CD4-positive, alpha-beta T cell treated with Interleukin-17A for 1 hour (primary cell): ENCODE results near the gene ZNF106.

Experiments
- DNase-seq: peaks from one replicate; pipeline ENCODE4 v3.0.0-alpha.2; 2020

Gene ZNF106

DNA sequence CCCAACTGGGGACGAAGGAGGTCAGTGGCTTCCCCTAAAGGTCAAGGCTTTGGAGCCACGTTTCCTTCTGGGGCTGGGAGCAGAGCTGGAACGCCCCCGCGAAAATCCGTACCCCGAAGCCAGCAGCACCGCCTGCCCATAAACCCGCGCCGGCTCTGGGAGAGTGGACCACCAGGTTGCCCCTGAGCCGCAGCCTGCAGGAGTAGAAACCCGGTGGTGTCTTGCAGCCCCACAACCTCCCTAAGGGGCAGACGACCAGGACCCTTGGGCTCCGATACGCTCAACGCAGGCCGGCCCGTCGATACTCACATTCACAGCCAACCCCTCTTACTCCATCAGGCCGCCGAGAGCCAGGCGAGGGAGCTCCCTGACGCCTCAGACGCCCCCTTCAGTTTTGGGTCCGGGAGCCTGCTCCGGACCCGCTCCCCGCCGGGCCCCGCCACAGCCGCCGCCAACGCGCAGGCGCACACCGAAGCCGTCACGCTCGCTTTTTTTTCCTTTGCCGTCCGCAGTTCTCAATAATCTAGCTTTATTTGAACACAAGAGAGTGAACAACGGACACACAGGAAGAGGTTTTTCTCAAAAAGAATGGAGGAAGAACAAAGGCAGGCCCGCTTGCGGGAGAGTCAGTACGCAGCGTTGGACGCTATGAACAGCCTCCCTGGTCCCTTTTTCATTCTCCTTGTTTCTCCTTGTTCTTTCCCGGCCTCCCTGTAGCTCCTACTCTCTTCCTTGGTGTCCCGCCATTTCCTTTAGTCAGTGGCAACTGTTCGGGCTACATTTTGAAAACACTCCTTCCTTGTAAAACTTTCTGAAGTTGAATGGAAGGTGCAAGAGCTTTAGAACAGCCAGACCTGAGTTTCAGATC, at the start of gene ZNF106:
Gene ZNF106 (minus strand): TSS at position 471 of the 868 bp plus-strand sequence. CDS start 18,852 bp downstream, outside the sequence.
- peak; percentile 94 for DNase-seq

- DNase-seq = no peak
These were observed 42.3 kb upstream of the ZNF106 start for GRCh38 chr15:42533246-42533645.

GRCh38 chr15:42528970-42529369, 38.0 kb upstream of the ZNF106 start:
- DNase-seq = no peak

DNA sequence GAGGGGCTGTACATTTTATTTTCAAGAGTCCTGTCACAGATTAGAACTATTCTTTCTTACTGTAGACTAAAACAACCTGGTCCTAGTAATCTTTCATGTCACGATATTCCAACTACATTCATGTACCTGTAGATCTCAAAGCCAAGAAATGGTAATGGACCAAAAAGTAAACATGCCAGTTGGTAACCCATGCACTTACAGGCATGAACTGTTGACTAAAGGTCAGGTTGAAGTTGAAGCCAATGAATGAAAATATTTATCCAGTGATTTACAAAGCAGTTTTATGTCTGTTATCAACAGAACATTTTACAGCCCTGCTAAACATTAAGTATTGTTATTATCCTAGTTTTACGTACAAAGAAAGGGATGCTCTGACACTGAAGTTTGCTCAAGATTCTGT, 32.4 kb upstream of the ZNF106 start:
- DNase-seq = no peak

- no peak for DNase-seq
These were observed 20.1 kb upstream of the ZNF106 start for GRCh38 chr15:42511007-42511391.

DNA sequence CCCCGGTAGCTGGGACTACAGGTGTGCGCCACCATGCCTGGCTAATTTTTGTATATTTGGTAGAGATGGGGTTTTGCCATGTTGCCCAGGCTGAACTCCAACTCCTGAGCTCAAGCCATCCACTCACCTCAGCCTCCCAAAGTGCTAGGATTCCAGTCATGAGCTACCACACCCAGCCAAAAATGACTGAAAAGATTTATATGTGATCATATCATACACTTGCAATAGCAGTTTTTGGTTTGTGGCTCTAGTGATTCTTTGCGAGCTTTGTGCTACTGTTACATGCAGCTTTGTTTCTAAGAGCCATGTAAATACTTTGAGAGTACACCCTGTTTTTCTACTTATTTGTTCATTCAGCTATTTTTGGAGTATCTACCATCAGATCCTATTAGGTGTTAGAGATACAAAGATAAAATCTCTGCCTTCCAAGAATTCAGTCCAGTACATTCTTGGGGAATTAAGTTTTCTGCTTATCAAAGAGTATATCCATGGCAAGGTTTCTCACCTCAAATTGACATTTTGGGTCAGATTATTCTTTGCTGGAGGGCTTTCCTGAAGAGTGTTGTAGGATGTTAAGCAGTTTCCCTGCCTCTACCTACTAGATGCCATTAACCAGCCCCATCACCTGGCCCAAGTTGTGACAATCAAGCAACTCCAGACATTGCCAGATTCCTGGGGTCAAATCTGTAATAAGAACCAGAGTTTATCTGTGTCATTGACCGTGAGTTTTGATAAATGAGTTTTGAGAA, 19.5 kb upstream of the ZNF106 start:
- DNase-seq = no peak

DNA sequence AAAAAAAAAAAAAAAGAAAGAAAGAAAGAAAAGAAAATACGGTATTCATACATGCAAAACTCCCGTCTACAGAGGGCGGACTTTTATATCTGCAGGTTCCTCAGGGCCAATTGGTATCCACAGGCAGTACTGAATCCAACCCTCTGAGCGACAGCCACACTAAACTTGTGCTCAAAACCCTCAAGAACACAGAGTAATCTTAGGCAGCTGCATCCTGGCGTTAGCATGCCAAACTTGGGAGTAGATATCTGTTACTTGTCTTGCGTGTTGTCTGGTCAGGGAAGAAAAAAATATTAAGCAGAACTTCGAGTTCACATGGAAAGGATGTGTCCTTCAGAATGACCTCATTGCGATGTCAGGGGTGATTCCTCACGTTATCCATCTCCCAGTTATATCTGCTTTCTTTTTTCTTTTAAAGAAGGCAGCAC, 17.3 kb upstream of the ZNF106 start:
- DNase-seq = no peak

- DNase-seq = no peak
These were observed 16.6 kb upstream of the ZNF106 start for GRCh38 chr15:42507514-42507913.

DNA sequence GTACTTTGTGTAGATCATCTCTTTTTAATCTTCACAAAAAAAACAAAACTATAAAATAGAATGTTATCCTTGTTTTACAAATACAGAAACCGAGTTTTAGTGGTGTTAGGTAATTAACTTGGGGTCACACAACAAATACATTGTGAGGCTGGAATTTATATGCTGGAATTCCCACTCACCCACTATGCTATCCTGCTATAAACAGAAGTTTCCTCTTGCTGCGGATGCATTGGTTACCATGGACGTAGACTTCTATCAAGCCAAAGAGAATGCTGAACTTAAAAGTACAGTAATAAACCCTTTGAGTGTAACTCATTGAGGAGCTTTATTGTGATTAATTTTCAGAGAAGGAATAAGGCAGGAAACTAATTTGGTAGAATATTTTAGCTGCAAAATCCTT, 13.7 kb upstream of the ZNF106 start:
- DNase-seq = no peak

- DNase-seq = no peak
These were observed 12.9 kb upstream of the ZNF106 start for GRCh38 chr15:42503825-42504224.

- DNase-seq = no peak
These were observed 11.5 kb upstream of the ZNF106 start for GRCh38 chr15:42502477-42502876.

DNA sequence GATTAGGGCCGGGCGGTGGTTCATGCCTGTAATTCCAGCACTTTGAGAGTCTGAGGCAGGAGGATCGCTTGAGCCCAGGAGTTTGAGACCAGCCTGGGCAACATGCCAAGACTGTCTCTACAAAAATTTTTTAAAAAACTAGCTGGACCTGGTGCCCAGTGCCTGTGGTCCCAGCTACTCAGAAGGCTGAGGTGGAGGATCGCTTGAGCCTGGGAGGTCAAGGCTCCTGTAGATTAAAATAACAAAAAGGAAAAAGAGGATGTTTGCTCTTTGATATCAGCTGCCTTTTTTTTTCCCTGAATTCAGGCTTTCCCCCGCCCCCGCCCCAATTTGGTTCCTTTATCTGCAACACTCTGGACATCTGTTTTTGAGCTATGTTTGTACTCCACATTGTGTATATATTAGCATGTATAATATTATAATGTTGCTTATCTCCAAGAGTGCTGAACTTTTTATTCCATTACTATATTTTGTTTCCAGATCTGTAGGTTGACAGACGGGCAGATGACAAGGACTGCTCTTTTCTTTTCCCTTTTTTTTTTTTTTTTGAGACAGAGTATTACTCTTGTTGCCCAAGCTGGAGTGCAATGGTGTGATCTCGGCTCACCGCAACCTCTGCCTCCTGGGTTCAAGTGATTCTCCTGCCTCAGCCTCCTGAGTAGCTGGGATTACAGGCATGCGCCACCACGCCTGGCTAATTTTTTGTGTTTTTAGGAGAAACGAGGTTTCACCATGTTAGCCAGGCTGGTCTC, 9.1 kb upstream of the ZNF106 start:
- no peak for DNase-seq

GRCh38 chr15:42498212-42499068, 7.5 kb upstream of the ZNF106 start:
- no peak for DNase-seq

DNA sequence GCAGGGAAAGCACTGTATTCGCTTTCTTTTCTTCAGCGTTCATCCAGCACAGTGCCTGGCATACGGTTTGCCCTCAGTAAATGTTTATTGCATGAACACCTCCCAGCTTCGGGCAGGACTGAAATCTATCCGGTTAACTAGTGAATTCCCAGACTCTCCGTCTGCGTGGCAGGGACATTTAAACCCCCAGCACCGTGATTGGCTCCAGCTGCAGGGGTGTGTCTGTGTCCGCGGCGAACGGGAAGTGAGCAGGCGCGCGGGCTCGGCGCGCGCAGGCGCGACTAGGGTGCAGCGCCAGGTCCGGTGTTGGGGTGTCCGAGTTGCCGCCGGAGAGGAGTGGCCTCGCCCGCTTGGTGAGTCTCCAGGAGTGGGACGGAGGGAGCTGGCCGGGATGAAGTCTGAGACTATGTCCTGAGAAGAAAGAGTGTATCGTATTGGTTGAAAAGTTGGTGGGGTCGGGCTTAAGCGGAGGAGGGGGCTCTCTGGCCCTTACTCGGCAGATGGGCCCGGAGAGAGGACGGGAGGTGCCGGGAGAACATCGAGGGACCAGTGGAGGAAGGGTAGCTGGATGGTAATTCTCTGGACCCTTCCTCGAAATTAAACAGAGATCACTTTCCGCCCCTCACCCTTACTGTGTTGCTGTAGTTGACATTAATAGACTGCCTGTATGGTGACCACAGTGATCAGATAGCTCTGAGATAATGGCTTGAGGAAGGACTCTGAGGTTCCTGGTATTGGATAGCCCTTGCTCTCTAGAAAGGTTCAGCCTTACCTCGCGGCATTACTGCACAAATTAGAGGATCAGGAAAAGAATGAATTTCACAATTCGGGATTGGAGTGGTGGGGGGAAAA, 4.6 kb upstream of the ZNF106 start, which contains the start of gene SNAP23:
Gene SNAP23 (plus strand): TSS at position 274 of the 852 bp plus-strand sequence. CDS start 16,213 bp downstream, outside the sequence.
- peak; percentile 87 for DNase-seq

- peak; percentile 48 for DNase-seq
These were observed 4.0 kb upstream of the ZNF106 start for GRCh38 chr15:42494998-42495360.

DNA sequence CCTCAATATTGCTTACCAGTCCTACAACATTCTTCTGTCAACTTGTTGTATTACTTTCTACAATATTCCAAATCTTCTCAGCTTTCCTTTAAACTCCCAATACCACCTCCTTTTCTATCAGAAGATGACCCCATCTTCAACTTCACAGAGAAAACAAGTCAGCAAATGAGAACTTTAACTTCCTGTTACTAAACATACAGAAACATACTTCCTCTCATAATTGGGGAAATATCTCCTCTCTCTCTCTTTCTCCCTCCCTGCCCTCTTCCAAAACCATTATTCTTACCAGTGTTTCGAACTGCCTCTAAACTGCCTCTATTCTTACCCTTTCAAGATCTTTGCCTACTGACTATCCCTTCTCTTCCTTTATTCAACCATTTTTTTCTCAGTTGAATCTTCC, 2.7 kb upstream of the ZNF106 start:
- no peak for DNase-seq

GRCh38 chr15:42491539-42492225, 741 bp upstream of the ZNF106 start:
- no peak for DNase-seq

- peak; percentile 25 for DNase-seq
These were observed 660 bp downstream of the ZNF106 start for GRCh38 chr15:42490291-42490670.

GRCh38 chr15:42483677-42484076, 7.3 kb downstream of the ZNF106 start:
- DNase-seq = no peak

GRCh38 chr15:42482701-42483100, 8.2 kb downstream of the ZNF106 start:
- no peak for DNase-seq

DNA sequence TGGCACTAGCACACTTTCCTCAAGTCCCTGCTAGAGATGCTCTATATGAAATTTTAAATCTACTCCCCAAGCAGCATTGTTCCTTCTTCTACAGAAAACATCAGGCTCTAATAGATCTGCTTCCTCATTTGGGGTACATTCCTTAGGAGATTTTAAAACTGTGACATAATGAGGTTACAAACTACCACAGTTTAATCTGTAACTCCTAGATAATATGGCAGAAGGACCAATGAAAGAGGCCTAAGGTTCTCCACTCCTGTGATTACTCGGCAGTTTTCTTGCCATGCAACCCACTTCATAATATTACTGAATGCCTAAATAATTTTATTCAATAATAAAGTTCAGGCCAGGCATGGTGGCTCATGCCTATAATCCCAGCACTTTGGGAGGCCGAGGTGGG, 16.1 kb downstream of the ZNF106 start:
- no peak for DNase-seq
